ENCODE results near the gene ALDH1B1.

The ALDH1B1 gene

DNA sequence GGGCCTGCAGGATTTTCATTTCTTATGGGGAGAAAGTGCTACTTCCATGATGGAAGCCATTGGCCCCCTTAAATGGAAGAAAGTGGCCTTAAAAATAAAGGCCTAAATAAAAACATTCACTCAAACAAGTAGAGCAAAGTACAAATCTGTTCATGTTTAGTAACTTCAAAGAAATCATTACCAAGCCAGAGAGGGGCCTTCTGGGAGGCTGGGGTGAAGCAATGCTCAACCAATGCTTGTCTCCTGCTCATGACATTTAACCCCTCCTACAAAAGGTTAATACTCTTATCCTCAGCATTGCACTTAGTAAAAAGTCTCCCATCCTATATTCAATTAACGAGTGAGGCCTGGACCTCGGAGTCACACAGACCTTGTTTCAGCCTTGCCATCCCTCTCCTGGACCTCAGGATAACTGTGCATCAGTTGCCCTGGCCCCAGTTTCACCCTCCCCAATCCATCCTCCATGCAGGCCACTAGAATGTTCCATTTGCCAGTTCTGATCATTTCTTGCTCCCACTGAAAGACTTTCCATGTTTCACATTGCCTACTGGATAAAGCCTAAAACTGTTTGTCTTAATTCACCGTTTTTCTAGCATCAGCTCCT is 36.9 kb upstream of the ALDH1B1 start:
- no peak for DNase-seq (ENCODE audit: low read depth)
- in situ Hi-C loops (cut with HindIII; ENCODE audit: low sequenced_read_pairs), result no loop called here
- no peak overlapping the region for H3K4me3 ChIP-seq (ENCODE audit: low read depth, low read length)
- TF ChIP-seq CTCF (IDR thresholded peaks at IDR 0.05; ENCODE audit: low read depth, low read length, missing control alignments), result no peak

DNA sequence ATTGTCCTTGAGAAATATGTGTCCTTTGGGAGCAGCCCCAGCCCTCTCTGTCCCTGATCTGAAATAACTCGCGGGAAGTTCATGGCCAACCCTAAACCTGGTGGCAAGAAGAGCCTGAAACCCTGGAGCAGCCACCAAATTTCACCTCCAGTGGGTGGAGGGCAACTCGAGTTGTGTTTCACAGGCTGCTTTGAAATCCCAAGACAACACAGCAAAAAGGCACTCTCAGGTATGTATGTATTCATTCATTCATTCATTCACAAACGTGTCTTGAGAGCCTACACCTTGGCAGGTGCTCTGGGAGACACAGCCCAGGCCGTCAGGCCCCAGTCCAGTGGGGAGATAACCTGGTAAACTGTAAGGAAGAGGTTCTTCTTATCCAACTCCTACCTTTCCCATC is 35.7 kb upstream of the ALDH1B1 start:
- in situ Hi-C loops (cut with HindIII; ENCODE audit: low sequenced_read_pairs), result no loop called here
- H3K4me3 ChIP-seq (ENCODE audit: low read depth, low read length), result no peak overlapping the region
- TF ChIP-seq CTCF (IDR thresholded peaks at IDR 0.05; ENCODE audit: low read depth, low read length, missing control alignments), result no peak
- no peak for DNase-seq (ENCODE audit: low read depth)

- DNase-seq (ENCODE audit: low read depth), result no peak
- in situ Hi-C loops (cut with HindIII; ENCODE audit: low sequenced_read_pairs), result no loop called here
- no peak overlapping the region for H3K4me3 ChIP-seq (ENCODE audit: low read depth, low read length)
- no peak for TF ChIP-seq CTCF (IDR thresholded peaks at IDR 0.05; ENCODE audit: low read depth, low read length, missing control alignments)
These were observed 35.0 kb upstream of the ALDH1B1 start for GRCh38 chr9:38357350-38358114.

DNA sequence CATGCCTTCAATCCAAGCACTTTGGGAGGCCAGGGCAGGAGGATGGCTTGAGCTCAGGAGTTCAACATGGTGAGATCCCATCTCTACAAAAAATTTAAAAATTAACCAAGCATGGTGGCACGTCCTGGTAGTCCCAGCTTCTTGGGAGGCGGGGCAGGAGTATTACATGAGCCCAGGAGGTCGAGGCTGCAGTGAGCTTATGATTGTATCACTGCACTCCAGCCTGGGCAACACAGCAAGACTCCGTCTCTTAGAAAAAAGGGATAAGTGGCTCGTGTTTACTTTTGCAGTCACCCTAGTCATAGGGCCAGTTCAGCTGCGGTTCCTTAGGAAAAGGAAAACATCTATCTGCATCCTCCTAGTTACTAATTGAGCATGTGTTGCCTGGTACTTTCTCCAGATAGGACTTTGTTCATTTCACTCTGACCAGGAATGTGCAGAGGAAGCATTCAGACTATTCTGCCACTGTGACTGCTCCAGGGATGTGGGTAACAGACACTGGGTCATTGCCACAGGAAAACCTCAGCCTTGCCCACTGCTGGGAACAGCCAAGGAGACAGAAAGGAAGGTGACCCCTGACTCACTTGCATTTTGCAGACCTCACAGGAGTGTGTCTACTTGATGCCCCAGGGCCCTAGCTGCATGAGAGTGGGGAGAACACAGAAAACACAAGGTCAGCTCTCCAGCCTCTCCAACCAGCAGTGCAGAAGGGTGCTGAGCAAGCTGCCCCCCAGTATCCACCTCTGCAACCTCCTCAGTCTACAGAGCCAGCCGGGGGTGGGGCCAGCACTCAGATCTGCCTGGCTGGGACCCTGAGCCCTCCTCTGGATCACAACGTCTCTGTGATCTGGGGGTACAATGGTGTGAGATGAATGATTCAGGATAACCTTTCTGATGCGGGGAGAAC is 33.9 kb upstream of the ALDH1B1 start:
- DNase-seq (ENCODE audit: low read depth), result no peak
- in situ Hi-C loops (cut with HindIII; ENCODE audit: low sequenced_read_pairs), result no loop called here
- TF ChIP-seq CTCF (IDR thresholded peaks at IDR 0.05; ENCODE audit: low read depth, low read length, missing control alignments), result no peak
- no peak overlapping the region for H3K4me3 ChIP-seq (ENCODE audit: low read depth, low read length)

DNA sequence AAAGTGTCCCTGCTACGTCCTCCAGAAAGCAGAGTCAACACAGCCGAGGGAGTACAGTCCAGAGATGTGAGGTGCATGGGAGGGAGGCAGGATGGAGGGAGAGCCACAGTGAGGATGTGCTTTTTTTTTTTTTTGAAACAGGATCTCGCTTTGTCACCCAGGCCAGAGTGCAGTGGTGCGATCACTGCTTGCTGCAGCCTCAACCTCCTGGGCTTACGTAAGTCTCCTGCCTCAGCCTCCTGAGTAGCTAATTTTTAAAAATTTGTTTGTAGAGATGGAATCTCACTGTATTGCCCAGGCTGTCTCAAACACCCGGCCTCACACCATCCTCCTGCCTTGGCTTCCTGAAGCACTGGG is 33.2 kb upstream of the ALDH1B1 start:
- TF ChIP-seq CTCF (IDR thresholded peaks at IDR 0.05; ENCODE audit: low read depth, low read length, missing control alignments), result no peak
- no peak overlapping the region for H3K4me3 ChIP-seq (ENCODE audit: low read depth, low read length)
- in situ Hi-C loops (cut with HindIII; ENCODE audit: low sequenced_read_pairs), result no loop called here
- no peak for DNase-seq (ENCODE audit: low read depth)

GRCh38 chr9:38359689-38360385 is 32.7 kb upstream of the ALDH1B1 start:
- in situ Hi-C loops (cut with HindIII; ENCODE audit: low sequenced_read_pairs), result no loop called here
- TF ChIP-seq CTCF (IDR thresholded peaks at IDR 0.05; ENCODE audit: low read depth, low read length, missing control alignments), result no peak
- DNase-seq (ENCODE audit: low read depth), result no peak
- no peak overlapping the region for H3K4me3 ChIP-seq (ENCODE audit: low read depth, low read length)
